Chondrocyte (in vitro differentiated cells): ENCODE data around the gene HTR1E. TPM values are rescaled to one million over a fixed set of nuclear protein-coding genes. Genes with fewer than 3 reads are reported as not detected.

Experiments used
- DNase-seq: peaks from one replicate; pipeline ENCODE4 v3.0.0; 2021; ENCODE audit warnings: mixed read lengths, low spot score
- H3K27ac Mint-ChIP-seq: one replicate; pipeline ENCODE4 v1.8.0; 2021; ENCODE audit warnings: mild to moderate bottlenecking, moderate library complexity, mixed read lengths; ENCODE audit not compliant: unreplicated experiment
- H3K27me3 Mint-ChIP-seq: 2 replicates; pipeline ENCODE4 v1.8.0; 2021; ENCODE audit warnings: low read depth, mixed read lengths
- H3K36me3 Mint-ChIP-seq: 2 replicates; pipeline ENCODE4 v1.8.0; 2021; ENCODE audit warnings: low read depth, mixed read lengths
- H3K4me1 Mint-ChIP-seq: 2 replicates; pipeline ENCODE4 v1.8.0; 2021; ENCODE audit warnings: low read depth, mild to moderate bottlenecking, mixed read lengths
- H3K4me3 Mint-ChIP-seq: one replicate; pipeline ENCODE4 v1.8.0; 2021; ENCODE audit warnings: mild to moderate bottlenecking, moderate library complexity, mixed read lengths; ENCODE audit not compliant: unreplicated experiment
- H3K9me3 Mint-ChIP-seq: 2 replicates; pipeline ENCODE4 v1.8.0; 2021; ENCODE audit warnings: low read depth, mixed read lengths
- CTCF ChIP-seq: fragments of 200-600 bp; sonication (generic); IDR thresholded peaks from 2 replicates; pipeline ENCODE4 v1.5.0; 2021; ENCODE audit warnings: antibody characterized with exemption, mild to moderate bottlenecking, moderate library complexity
- total RNA-seq: library from RNA; stranded (reverse); gene quantifications from 3 replicates; pipeline ENCODE4 v1.2.1, GENCODE V29; 2021

HTR1E gene
- total RNA-seq, 1 donor from 2014 or later, result not detected

GRCh38 chr6:87016772-87017171, 79.4 kb downstream of the HTR1E start:
- Mint-ChIP-seq H3K9me3 (no peaks in the 10 kb centered on the region), H3K36me3 (no peaks in the 10 kb centered on the region), H3K4me3 (no peak overlapping the region), H3K27ac (no peak overlapping the region), H3K27me3 (peaks cover 17% of the 10 kb centered on the region), H3K4me1 (no peaks in the 10 kb centered on the region)
- no peak for TF ChIP-seq CTCF
- no peak for DNase-seq

- Mint-ChIP-seq H3K4me3 (no peak overlapping the region), H3K36me3 (no peaks in the 10 kb centered on the region), H3K4me1 (no peaks in the 10 kb centered on the region), H3K9me3 (no peaks in the 10 kb centered on the region), H3K27me3 (peaks cover 13% of the 10 kb centered on the region), H3K27ac (no peak overlapping the region)
- TF ChIP-seq CTCF, result no peak
- no peak for DNase-seq
Measured at GRCh38 chr6:87027021-87027420, 89.7 kb downstream of the HTR1E start.

- peak; percentile 83 for TF ChIP-seq CTCF
- no peak overlapping the region for H3K4me3 Mint-ChIP-seq
- H3K4me1 Mint-ChIP-seq, result no peaks in the 10 kb centered on the region
- H3K27me3 Mint-ChIP-seq, result peaks cover 9% of the 10 kb centered on the region
- H3K27ac Mint-ChIP-seq, result no peak overlapping the region
- no peak for DNase-seq
- peaks cover 8% of the 10 kb centered on the region for H3K9me3 Mint-ChIP-seq
- peaks cover 2% of the 10 kb centered on the region for H3K36me3 Mint-ChIP-seq
Measured at GRCh38 chr6:87029711-87030314, 92.5 kb downstream of the HTR1E start.

DNA sequence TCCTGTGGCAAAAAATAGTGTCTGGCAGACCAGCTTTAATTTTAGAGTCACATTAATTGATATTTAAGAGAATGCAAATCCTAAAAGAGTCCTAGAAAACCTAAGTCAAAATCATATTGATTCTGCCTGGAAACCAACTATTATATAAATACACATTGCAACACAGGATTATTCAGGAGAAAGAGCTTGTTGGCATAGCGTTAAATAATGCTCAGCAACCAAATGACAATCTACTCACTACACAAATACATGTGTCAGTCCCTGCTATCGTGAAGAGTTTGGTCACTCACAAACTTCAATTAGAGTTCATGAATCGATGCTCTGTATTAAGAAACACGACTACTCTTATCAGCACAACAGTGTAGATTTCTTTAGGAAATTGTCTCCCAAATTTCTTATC, 103.4 kb downstream of the HTR1E start:
- no peak for TF ChIP-seq CTCF
- Mint-ChIP-seq H3K27ac (no peak overlapping the region), H3K36me3 (no peaks in the 10 kb centered on the region), H3K4me1 (no peaks in the 10 kb centered on the region), H3K4me3 (no peak overlapping the region), H3K27me3 (peaks cover 9% of the 10 kb centered on the region), H3K9me3 (peaks cover 9% of the 10 kb centered on the region)
- no peak for DNase-seq

DNA sequence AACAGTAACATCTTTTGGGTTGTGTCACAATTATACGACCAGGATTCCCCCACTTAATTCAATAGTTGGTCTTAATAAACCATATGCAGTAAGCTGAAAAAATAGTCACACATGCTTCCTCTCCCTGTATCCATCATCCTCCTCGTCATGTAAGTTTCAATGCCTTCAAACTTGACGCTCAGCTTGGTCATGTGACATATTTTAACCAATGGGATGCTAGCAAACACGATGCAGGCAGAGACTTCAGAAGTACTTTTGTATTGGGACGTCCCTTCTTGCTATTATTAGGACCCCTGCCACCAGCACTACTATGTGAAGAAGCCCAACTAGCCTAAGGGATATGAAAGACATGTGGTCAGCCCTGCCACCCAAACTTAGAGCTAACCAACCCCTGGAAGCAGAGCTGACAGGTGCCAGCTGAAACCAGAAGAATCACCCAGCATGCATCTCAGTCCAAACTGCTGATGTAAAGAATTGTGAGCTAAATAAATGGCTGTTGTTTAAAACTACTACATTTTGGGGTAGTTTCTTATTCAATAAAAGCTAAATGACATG, 108.3 kb downstream of the HTR1E start:
- H3K27ac Mint-ChIP-seq, result no peak overlapping the region
- peaks cover 33% of the 10 kb centered on the region for H3K27me3 Mint-ChIP-seq
- no peaks in the 10 kb centered on the region for H3K4me1 Mint-ChIP-seq
- TF ChIP-seq CTCF, result no peak
- no peak overlapping the region for H3K4me3 Mint-ChIP-seq
- no peaks in the 10 kb centered on the region for H3K36me3 Mint-ChIP-seq
- DNase-seq, result no peak
- H3K9me3 Mint-ChIP-seq, result no peaks in the 10 kb centered on the region
